ENCODE measurements around the gene PPP2R1B.

- TF ChIP-seq EZH2phosphoT487 (conservative IDR thresholded peaks at IDR 0.05; ENCODE audit: low read length) = no peak
- TF ChIP-seq CTCF (IDR thresholded peaks at IDR 0.05; ENCODE audit: insufficient read depth, low read length, poor library complexity, severe bottlenecking) = no peak
Observed at GRCh38 chr11:111782109-111782741, 16.0 kb upstream of the PPP2R1B start.

Data from SU-DHL-6 (cell line).